Measurements from ENCODE around the gene HSF5.

Gene HSF5

GRCh38 chr17:58476812-58477211 lies 11.4 kb downstream of the HSF5 start:
- DNase-seq, result no peak

GRCh38 chr17:58475985-58476384 lies 12.2 kb downstream of the HSF5 start:
- no peak for DNase-seq

- no peak for DNase-seq
Observed at GRCh38 chr17:58470356-58470755, 17.9 kb downstream of the HSF5 start.

- no peak for DNase-seq
Observed at GRCh38 chr17:58468944-58469343, 19.3 kb downstream of the HSF5 start.

- DNase-seq, result no peak
Observed at GRCh38 chr17:58455491-58455890, 32.7 kb downstream of the HSF5 start.

- no peak for DNase-seq
Observed at GRCh38 chr17:58452738-58453137, 35.5 kb downstream of the HSF5 start.

- peak; percentile 71 for DNase-seq
Observed at GRCh38 chr17:58447039-58447975, 40.9 kb downstream of the HSF5 start.

GRCh38 chr17:58446086-58446485 lies 42.1 kb downstream of the HSF5 start:
- DNase-seq, result no peak

GRCh38 chr17:58436805-58437239 lies 51.4 kb downstream of the HSF5 start:
- no peak for DNase-seq

- no peak for DNase-seq
Observed at GRCh38 chr17:58436245-58436644, 52.0 kb downstream of the HSF5 start.

- no peak for DNase-seq
Observed at GRCh38 chr17:58432806-58433573, 55.2 kb downstream of the HSF5 start.

GRCh38 chr17:58427807-58428206 lies 60.4 kb downstream of the HSF5 start:
- DNase-seq, result no peak

GRCh38 chr17:58421711-58422110 lies 66.5 kb downstream of the HSF5 start:
- no peak for DNase-seq

GRCh38 chr17:58420827-58421226 lies 67.4 kb downstream of the HSF5 start:
- DNase-seq, result no peak

- peak; percentile 36 for DNase-seq
Observed at GRCh38 chr17:58417300-58418092, 70.7 kb downstream of the HSF5 start, which contains the start of gene RNF43. Gene RNF43 (minus strand): TSS chr17:58417534. CDS start chr17:58415577, 1,957 bp downstream.

- DNase-seq, result no peak
Observed at GRCh38 chr17:58416937-58417299, 71.3 kb downstream of the HSF5 start.

GRCh38 chr17:58416396-58416795 lies 71.8 kb downstream of the HSF5 start:
- DNase-seq, result no peak

- DNase-seq, result no peak
Observed at GRCh38 chr17:58415371-58416055, 72.7 kb downstream of the HSF5 start.

- DNase-seq, result no peak
Observed at GRCh38 chr17:58414596-58414997, 73.6 kb downstream of the HSF5 start.

- DNase-seq, result no peak
Observed at GRCh38 chr17:58413684-58414083, 74.5 kb downstream of the HSF5 start.

- DNase-seq, result no peak
Observed at GRCh38 chr17:58412961-58413586, 75.1 kb downstream of the HSF5 start.

All from amniotic stem cell (primary cell).